ENCODE measurements around the gene ITCH. TPM values are rescaled to one million over a fixed set of nuclear protein-coding genes. Genes with fewer than 3 reads are reported as not detected.

Gene ITCH
- total and polyA plus RNA-seq, 9 of the 15 experiments (the other 6 are each of a cell fraction or from before 2014, with no cell fraction given) = 7.5 to 53.0 (median 22.9) TPM

DNA sequence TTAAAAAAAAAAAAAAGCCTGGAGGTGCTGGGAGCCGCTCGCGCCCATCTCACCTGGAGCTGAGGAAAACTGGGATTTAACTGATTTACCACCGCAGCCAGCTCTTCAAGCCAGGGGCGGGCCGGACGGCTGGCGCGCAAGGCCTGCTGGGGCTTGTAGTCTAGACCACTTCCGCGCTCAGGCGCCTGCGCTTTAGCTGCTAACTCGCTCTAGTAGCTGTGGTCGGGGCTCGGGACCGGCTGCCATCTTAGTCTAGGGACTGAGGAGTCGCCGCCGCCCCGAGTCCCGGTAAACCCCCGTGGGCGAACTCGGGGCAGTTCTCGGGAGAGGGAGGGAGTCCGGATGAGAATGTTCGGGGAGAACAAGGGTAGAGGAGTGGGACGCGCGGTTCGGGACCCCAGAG is at the start of gene ITCH (continued):
- TF ChIP-seq CAMTA2 (CRISPR knock-in tag; conservative IDR thresholded peaks at IDR 0.05) = no peak
- TF ChIP-seq ZBTB17 (CRISPR knock-in tag; IDR thresholded peaks at IDR 0.05) = no peak
- no peak for TF ChIP-seq CHD4 (IDR thresholded peaks at IDR 0.05; ENCODE audit: insufficient read depth, insufficient replicate concordance, low read depth, low read length, poor library complexity, severe bottlenecking)
- TF ChIP-seq, protein P1, sequence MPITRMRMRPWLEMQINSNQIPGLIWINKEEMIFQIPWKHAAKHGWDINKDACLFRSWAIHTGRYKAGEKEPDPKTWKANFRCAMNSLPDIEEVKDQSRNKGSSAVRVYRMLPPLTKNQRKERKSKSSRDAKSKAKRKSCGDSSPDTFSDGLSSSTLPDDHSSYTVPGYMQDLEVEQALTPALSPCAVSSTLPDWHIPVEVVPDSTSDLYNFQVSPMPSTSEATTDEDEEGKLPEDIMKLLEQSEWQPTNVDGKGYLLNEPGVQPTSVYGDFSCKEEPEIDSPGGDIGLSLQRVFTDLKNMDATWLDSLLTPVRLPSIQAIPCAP (CRISPR knock-in tag; IDR thresholded peaks at IDR 0.05; ENCODE audit: borderline replicate concordance) = no peak
- TF ChIP-seq CREB1 (IDR thresholded peaks at IDR 0.05) = 0 out of 2 replicates have a peak, but pooled peaks have one; percentile 33
- peak; percentile 25; the same call in 1 of the 2 replicates for TF ChIP-seq CREB1 (CRISPR knock-in tag; IDR thresholded peaks at IDR 0.05)
- TF ChIP-seq KLF16 (IDR thresholded peaks at IDR 0.05) = no peak
- TF ChIP-seq, protein P2, sequence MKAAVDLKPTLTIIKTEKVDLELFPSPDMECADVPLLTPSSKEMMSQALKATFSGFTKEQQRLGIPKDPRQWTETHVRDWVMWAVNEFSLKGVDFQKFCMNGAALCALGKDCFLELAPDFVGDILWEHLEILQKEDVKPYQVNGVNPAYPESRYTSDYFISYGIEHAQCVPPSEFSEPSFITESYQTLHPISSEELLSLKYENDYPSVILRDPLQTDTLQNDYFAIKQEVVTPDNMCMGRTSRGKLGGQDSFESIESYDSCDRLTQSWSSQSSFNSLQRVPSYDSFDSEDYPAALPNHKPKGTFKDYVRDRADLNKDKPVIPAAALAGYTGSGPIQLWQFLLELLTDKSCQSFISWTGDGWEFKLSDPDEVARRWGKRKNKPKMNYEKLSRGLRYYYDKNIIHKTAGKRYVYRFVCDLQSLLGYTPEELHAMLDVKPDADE (conservative IDR thresholded peaks at IDR 0.05; ENCODE audit: control insufficient read depth, low read depth, low read length) = peak; percentile 77; the same call in 1 of the 2 replicates
- no peak for TF ChIP-seq HMGXB4 (CRISPR knock-in tag; IDR thresholded peaks at IDR 0.05)
- TF ChIP-seq ZFX (CRISPR knock-in tag; IDR thresholded peaks at IDR 0.05) = peak; percentile 89; the same call in 1 of the 2 replicates
- TF ChIP-seq POLR2B (IDR thresholded peaks at IDR 0.05; ENCODE audit: low read depth, partially characterized antibody) = peak; percentile 91
- no peak for TF ChIP-seq RBM25 (IDR thresholded peaks at IDR 0.05; ENCODE audit: low read depth, low read length, severe bottlenecking)
- TF ChIP-seq AFF1 (IDR thresholded peaks at IDR 0.05; ENCODE audit: low read depth in 1 of 2, partially characterized antibody in 2 of 2) = peak in 1 of 2 experiments; percentile 71
- TF ChIP-seq YY1 (IDR thresholded peaks at IDR 0.05; ENCODE audit: borderline replicate concordance in 1 of 3, control insufficient read depth in 1 of 3, extremely low read depth in 1 of 3, insufficient read depth in 3 of 3, insufficient read length in 1 of 3, insufficient replicate concordance in 2 of 3, low read depth in 1 of 3, low read length in 2 of 3) = peak; percentile 67 to 95 (median 91)
- TF ChIP-seq ZNF561 (CRISPR knock-in tag; conservative IDR thresholded peaks at IDR 0.05) = no peak
- TF ChIP-seq ZKSCAN8 (CRISPR knock-in tag; IDR thresholded peaks at IDR 0.05) = no peak
- TF ChIP-seq CBFB (CRISPR knock-in tag; IDR thresholded peaks at IDR 0.05) = no peak
- TF ChIP-seq SP1 (CRISPR knock-in tag; IDR thresholded peaks at IDR 0.05) = no peak; the same call in 1 of the 2 replicates
